Fibroblast of pulmonary artery (primary cell): ENCODE measurements around the gene GAL3ST2.
"Not testable (repeated sequence)": the region's sequence is repeated elsewhere in the genome, so short reads cannot be mapped to it uniquely, and the experiment has no call there.

Source experiments
- DNase-seq: peaks from one replicate; pipeline ENCODE4 v3.0.0-alpha.2; 2010; ENCODE audit warnings: low read depth
- H3K4me3 ChIP-seq: replicated peaks from 2 replicates; pipeline ENCODE4 v1.5.1; 2011; ENCODE audit warnings: low read depth, mild to moderate bottlenecking, control low read depth, low read length, moderate library complexity
- CTCF ChIP-seq: IDR thresholded peaks from 2 replicates; pipeline ENCODE4 v1.5.1; 2011; ENCODE audit warnings: mild to moderate bottlenecking, control low read depth, low read length, inconsistent platforms; ENCODE audit errors: missing control alignments

The GAL3ST2 gene

DNA sequence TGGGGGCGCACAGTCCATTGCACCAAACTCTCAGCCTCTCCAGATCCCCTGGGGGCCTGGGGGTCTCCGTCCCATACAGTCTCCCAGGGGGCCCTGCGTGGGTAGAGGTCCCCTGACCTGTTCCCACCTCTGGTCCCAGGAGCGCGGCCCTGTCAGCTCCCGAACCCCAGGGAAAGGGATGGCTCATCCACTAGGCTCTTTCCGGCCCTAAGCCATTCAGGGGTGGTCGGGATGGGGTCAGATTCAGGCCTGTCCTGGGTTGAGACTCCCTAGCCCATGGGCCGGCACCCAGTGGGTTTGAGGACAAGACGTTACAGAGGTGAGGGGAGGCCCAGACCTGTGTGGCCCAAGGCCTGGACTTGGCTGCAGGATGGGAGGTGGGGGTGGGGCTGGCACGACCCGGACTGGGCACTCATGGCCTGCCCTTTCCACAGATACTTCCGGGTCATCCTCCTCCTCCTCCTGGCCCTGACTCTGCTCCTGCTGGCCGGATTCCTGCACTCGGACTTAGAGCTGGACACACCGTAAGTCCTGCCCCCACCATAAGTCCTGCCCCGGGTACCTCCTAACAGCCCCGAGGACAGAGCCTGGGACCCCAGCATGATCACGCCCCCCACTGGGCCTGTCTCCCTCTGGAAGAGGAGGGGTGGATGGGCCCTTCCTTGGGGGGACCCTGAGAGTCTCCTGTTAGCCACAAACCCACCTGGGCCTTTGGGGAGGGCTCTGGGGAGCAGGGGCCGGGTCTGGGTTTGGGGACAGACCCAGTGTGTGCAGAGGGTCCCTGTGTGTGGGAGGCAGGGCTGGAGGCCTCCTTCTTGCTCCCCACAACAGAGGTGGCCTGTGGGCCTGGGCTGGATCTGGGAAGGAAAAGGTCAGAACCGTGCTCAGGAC is 22.3 kb downstream of the GAL3ST2 start:
- H3K4me3 ChIP-seq, result no peak overlapping the region
- DNase-seq, result no peak
- TF ChIP-seq CTCF, result no peak

- DNase-seq, result no peak
- TF ChIP-seq CTCF, result no peak
- no peak overlapping the region for H3K4me3 ChIP-seq
These were observed 23.0 kb downstream of the GAL3ST2 start for GRCh38 chr2:241799522-241800197.

GRCh38 chr2:241800198-241800903 is 23.7 kb downstream of the GAL3ST2 start:
- DNase-seq, H3K4me3 ChIP-seq: not testable (repeated sequence)

DNA sequence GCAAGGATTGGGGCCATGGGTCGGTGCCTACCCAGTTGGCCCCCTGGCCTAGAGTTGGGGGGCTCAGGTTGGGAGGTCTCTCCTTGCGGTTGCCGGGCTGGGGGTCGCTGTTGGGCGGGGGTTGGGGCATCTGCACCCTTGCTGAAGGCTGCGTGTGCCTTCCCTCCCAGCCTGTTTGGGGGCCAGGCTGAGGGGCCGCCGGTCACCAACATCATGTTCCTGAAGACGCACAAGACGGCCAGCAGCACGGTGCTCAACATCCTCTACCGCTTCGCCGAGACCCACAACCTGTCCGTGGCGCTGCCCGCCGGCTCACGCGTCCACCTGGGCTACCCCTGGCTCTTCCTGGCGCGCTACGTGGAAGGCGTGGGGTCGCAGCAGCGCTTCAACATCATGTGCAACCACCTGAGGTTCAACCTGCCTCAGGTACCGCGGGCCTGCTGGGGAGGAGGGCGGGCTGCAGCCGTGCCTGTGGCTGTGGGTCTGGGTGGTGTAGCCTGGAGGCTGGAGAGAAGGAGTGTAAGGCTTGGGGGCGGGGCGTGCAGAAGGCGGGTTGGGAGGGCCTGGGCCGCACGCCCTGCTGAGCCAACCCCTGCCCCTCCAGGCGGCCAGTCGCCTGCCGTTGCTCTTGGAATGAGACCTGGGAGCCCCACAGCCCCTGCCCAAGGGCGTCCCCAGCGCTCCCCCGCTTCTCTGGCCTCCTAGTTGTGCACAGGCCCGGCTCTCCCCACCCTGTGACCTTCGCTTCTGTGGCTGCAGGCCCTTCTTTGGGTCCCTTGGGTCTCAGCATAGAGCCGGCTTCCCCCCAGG is 25.2 kb downstream of the GAL3ST2 start:
- no peak overlapping the region for H3K4me3 ChIP-seq
- no peak for DNase-seq
- TF ChIP-seq CTCF, result no peak

DNA sequence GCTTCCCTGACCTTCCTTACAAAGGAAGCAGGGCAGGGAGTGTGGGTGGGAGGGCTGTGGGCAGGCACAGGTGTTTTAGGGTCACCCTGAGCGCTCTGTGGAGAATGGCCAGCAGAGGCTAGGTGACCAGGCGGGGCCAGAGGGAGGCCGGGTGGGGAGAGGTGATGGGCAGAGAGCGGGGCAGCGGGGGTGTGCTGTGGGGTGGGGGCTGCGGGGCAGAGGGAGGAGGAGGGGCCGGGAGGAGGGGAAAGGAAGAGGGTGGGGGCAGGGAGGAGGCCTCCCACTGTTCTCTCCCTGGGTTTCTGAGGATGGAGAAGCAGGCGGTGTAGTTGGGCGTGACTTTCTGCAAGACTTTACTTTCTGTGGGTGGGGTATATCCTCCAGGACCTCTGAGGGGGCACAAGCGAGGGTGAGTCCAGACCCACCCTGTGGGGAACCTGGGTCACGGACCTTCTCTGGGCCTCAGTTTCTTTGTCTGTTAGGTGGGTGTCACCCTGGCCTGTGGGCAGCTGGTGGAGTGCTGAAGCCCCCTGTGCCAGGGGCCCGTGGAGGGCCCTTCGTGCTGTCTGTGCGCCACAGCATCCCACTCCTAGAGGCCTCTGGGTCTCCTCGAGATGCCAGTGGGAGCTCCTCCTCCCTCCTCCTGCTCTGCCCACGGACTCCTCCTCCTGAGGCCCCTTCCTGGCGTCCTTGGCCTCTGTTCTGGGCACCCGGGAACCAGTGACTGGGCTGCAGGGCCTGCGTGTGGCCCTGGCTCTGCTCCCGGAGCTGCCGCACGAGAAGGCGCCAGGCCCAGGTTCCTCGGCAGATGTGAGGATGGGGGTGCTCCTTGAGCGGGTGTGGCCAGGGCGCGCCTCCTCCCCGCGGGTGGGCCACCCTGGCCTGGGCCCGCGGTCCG is 26.0 kb downstream of the GAL3ST2 start:
- H3K4me3 ChIP-seq, result no peak overlapping the region
- TF ChIP-seq CTCF, result no peak
- no peak for DNase-seq

GRCh38 chr2:241803387-241804325 is 27.0 kb downstream of the GAL3ST2 start:
- DNase-seq, result peak; percentile 49
- TF ChIP-seq CTCF, result no peak
- peak overlapping the region; percentile 37 for H3K4me3 ChIP-seq
